GM19455 (cell line): Measurements from ENCODE around the gene MAP3K21.

Experiments used
- ATAC-seq: cut with Tn5 transposase; IDR thresholded peaks from one replicate; pipeline ENCODE4 v1.9.1; 2021; ENCODE audit not compliant: unreplicated experiment

Gene MAP3K21

DNA sequence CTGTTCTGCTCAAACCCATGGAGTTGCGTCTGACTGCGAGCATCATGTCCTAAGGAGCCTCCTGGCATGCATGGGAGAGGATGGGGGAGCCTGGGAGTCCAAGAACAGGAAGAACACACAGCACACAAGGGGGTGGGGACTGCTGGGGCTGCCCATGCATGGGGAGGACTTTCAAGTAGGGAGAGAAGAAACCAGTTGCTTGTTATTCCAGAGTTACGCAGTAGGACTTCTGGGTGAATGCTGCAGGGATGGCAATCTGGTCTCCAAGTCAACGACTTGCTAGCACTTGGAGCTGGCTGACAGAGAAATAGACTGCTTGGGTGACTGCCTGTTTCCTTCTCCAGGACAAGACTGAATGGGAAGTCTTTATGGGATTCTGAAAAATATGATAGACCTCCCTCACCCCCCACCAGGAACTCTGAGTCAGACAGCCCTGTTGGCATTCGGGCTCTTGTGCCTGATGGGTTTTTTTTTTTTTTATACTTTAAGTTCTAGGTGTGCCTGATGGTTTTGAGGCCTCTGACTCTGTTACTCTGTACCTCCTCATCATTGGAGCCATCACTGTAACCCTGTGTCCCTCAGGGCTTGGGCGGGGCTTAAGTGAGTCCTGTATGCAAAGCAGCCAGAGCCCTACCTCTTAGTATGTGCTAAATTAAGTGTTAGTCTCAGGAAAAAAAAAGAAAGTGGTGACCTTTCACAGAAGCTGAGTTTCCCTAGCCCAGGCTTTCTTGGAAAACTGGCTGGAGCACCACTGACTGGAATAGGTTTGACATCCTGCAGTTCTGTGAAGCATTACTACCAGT lies 30.3 kb downstream of the MAP3K21 start:
- ATAC-seq = no peak

DNA sequence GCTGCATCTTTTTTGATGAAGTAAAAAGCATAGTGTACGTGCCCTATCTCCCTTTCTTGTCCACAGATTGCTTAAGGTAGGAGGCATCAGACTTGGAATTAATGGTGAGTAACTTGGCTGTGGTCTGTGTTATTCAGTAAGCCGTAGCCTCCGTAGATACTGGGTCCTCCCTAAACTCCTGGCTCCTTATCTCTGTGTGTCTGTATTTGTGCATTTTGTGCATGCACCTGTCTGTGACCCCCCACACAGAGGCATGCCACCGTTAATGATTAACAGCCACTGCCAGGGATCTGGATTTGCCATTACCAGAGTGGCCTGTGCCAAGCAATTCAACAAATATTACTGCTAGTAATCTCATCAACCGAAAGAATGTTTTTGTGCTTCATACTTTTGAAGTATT lies 31.9 kb downstream of the MAP3K21 start:
- ATAC-seq = no peak

DNA sequence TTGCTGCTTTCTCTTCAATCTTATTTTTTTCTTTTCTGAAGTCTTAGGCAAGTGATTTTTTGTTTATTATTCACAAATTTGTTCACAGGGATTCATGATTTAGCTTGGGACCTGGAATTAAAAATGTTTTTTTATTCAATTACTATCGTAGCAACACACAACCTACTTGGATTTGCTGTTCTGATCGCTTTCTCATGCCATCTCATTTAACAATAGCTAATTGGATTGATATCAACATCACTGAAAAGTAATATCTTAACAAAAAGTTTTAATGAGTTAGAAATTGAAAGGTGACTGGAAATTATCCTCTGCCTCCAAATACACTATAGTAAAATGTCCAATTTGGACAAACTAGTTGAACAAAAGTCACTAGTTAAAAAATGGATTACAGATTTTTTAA lies 32.4 kb downstream of the MAP3K21 start:
- ATAC-seq = no peak

DNA sequence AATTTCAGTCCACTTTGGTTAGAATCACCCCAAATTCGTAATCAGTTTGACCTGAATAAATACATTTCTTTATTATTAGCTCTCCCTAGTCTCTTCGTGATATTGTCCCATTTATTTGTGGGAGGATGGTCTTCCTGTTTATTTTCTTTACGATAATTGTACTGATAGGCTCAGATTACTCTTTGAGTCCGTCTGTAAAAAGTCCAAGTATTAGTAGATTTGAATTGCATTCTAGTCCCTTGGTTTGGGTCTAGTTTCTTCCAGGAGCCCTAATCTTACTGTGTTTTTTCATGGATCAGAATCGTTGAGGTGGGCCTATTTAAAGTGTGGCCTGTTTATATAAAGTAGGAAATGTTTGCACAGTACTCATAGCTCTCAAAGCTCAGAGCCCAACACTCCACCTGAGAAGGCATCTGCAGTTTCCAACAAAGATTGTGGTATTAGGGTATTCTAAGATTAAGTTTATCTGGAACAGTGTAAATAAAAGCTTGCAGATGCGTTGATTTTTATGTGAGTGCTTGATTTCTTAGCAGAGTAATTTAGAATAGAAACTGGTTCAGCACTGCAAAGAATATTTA lies 33.1 kb downstream of the MAP3K21 start:
- no peak for ATAC-seq

DNA sequence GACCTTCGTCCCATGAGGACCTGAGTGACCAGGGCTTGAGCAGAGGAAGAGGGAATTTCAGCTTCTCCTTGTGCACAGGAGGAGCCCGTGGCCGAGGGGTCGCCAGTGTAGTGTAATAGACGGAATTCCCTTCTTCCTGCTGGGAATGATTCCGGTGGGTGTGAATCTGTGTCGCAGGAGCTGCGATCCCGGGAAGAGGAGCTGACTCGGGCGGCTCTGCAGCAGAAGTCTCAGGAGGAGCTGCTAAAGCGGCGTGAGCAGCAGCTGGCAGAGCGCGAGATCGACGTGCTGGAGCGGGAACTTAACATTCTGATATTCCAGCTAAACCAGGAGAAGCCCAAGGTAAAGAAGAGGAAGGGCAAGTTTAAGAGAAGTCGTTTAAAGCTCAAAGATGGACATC lies 34.4 kb downstream of the MAP3K21 start:
- no peak for ATAC-seq

DNA sequence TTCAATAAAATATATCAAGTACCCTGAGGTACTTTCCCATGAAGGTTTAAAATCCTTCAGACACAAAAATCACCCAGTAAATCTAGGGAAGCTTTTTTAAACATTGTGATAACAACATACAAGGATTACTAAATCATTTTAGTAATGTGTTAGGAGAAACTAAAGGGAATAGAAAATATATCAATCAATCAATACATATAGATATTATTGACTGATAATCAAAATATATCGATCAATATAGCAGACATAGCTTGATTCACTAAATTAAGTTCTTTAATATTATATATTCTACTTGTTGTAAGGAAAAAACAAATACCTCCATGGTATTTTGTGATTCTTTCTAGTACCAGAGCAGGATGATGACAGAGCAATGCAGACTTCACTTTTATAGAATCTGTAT lies 35.2 kb downstream of the MAP3K21 start:
- no peak for ATAC-seq

DNA sequence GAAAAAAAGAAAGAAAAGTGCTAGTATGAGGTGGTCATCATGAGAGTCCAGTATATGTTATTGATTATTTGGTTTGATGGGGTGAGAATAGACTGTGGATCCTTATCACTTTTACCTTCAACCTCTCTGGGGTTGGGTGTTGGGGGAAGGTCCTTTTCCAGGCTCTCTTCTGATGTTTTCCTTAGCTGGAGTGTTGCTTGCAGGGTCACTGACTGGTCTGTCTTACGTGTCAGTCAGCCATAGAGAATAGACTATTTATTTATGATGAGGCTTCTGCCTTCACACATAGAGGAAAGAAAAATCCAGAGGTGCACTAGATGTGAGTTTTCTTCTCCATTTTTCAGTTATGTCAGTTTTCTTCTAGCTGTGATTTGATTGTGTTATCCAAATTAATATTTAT lies 36.5 kb downstream of the MAP3K21 start:
- no peak for ATAC-seq

DNA sequence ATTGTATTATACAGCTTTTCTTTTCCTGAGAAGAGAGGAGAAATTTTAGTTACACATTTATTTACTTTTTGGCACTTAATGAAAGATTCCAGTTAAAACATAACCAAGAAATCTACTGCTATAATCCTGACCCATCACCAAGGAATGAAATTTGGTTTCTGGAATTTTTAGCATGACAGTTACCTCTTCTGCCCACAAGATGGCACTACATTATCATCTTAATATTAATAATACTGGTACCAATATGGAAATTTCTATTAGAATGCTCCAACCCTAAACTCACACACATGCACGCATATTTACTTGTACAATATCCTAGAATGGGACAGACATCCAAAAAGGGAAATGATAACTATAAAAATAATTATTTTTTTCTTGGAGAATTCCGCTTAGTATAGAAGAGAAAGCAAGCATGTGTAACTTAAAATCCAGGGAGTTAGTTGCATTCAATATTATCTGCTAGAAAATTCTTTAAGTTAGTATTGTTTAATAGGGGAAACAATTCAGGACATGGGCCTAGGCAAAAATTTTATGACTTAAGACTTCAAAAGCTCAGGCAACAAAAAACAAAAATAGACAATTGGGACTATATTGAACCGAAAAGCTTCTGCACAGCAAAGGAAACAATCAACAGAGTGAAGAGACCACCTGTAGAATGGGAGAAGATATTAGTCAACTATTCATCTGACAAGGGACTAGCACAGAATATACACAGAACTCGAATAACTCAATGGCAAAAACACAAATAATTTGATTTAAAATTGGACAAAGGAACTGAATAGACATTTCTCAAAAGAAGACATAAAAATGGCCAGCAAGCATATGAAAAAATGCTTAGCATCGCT lies 37.4 kb downstream of the MAP3K21 start:
- ATAC-seq = no peak

DNA sequence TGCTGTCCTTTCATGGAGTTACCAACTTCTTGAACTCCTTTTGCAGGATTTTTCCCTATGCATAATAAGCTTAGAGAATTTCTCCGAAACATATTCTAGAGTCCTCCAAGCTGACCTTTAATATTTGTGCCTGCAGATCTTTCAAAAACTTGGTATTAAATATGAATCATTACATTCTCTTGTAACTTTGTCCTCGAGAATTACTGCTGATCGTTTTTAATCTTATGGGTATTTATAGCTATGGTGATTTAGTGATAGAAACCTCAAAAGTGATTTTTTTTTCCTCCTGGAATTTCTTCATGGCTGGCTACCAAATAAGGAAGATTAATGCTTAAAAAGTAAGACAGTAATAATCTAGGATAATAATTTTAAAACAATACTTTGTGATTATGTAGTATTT lies 39.1 kb downstream of the MAP3K21 start:
- ATAC-seq = no peak

DNA sequence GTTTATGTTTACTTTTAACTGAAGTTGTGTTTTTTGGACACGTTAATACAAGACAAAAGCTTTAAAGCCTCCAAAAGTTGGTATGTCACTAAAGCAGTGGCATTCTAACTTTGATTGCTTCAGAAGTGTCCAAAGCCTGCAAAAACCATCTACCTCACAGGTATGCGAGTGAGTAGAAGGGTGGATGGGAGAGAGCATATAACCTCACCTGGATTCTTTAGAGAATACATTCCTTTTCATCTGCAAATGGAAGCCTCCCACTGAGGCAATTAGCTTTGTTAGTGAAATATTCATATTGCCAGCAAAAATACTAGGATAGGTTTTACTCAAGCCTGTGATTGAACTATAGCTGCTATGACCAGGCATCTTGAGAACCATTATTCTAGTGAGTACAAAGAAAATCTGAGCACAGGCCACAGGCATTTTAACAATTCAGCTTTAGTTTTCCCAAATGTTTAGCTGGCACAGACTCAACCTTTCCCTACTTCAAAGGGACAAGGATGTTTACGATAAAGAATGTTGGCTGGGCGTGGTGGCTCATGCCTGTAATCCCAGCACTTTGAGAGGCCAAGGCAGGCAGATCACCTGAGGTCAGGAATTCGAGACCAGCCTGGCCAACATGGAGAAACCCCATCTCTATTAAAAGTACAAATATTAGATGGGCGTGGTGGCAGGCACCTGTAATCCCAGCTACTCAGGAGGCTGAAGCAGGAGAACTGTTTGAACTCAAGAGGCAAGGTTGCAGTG lies 39.7 kb downstream of the MAP3K21 start:
- ATAC-seq = no peak

DNA sequence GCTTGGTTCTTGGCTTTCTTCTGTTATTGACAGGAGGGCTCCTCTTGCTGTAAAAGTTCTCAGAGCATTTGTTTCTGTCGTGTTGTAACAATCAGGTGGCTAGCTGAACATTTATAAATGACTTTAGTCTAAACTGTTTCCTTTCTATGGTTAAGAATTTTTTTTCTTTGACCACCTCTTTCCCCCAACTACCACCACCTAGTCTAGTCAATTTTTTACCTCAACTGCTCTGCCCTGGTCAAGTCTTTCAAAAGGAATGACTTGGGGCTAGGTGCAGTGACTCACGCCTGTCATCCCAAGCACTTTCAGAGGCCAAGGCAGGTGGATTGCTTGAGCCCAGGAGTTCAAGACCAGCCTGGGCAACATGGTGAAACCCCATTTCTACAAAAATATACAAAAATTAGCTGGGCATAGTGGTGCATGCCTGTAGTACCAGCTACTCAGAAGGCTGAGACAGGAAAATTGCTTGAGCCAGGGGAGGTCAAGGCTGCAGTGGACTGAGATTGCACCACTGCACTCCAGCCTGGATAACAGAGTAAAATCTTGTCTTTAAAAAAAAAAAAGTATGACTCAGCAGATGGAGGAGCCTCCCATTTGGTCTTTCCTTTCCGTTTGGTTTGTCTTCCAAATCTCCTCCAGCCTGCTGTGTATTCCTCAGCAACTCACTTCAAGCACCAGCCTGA lies 40.7 kb downstream of the MAP3K21 start:
- no peak for ATAC-seq

DNA sequence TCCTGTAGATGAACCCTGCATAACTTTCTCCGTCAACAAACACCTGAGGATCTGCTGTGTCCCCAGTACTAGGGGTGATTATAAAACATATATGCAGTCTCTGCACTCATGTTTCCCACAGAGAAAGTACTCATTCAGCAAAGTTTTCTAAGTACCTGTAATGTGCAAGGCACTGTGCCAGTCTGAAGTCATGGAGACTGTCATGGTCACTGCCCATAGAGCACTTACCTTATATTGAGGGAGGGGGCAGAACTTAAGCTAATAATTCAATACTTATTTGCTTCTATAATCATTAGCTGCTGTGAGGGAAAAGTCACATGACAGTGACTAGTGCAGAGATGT lies 41.2 kb downstream of the MAP3K21 start:
- ATAC-seq = no peak

DNA sequence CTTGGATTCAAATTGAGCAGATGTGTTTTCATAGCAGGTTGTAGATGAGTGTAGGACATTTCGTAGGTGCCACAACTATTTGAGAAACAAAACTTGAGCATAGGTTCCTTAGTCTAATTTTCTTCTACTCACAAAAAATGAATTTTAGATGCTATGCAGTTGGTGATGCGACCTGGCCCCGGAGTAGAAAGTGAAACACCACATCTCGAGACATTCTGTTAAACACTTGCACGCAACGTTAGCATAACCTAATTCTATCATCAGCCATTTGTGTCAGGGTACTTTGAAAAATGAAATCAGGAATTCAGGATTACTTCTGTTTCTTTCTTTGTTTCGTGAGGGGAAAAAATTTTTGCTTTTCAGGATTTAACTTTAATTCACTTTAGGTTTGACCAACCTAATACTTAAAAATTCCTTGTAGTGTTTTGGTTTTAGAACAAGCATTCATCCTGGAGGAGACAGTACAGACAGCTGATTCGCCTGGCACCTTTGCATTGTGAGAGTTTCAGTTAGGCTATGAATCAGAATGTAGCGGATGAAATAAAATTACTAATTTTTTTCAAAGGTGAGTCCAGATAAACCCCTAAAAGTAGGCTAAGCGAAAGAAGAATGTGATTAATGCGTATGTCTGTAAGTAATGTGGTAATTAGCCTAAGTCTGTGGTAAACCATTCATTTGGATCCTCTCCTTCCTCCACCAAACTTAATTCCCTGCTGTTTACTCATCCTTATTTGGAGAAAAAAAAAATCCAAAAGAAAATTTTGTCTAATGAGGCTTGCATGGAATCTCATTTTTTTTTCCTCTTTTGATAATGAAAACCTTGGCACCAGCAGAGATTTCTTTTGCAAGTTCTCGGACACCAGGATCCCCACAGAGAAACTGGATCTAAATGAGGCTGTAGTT lies 44.9 kb downstream of the MAP3K21 start:
- ATAC-seq = no peak

DNA sequence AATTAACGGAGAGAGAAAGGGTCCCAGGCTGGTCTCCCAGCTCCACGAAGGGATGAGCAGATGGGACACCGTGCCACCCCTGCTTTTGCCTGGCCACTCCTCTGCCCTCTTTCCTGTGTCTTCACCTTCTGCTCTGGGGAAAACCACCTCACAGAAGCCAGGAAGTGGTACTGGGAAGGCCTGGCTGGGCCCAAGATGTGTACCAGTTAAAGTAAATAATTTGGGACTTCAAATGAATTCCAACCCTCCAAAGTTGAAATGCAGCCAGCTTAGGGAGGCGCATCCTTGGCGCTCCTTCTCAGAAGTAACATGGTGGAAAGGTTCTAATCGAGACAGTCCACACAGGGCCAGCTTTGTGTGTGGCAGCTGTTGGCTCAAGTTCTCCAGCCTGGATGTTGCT lies 45.7 kb downstream of the MAP3K21 start:
- ATAC-seq = no peak

DNA sequence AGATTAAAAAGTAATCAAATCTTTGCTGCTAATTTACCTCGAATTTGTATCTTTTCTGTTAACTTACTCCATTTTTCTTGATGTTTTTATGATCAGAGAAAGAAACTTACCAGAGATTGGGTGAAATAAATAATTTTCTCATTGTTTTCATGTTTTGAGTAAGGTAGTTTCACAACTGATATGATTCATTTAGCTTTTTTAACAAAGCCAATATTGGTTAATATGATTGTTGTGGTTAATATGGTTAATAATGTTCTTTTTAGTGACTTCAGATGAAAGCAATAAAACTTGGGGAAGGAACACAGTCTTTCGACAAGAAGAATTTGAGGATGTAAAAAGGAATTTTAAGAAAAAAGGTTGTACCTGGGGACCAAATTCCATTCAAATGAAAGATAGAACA lies 48.1 kb downstream of the MAP3K21 start:
- no peak for ATAC-seq

DNA sequence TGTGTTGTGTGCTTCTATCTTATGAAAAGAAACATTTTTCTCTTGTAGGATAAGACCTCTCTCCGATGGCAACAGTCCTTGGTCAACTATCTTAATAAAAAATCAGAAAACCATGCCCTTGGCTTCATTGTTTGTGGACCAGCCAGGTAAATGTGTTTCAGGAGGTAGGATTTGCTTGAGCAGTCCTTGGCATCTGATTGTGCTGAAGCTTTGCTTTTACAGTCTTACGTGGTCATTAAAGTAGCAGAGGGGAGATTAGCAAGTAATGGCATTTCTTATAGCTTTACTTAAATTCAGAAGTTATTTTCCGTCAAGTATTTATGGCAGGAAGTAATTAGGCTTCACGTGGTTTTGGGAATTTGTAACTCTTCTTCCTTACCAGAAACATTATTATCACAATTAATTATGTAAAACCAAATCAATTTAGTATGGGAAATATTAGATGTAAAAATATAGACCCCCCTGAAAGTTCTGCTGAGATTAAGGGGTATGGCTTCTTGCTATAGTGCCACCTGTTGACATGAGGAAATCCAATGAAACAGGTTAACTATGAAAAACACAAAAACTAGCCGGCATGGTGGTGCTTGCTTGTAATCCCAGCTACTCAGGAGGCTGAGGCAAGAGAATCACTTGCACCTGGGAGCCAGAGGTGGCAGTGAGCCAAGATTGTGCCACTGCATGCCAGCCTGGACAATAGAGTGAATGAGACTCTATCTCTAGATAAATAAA lies 49.0 kb downstream of the MAP3K21 start:
- no peak for ATAC-seq

DNA sequence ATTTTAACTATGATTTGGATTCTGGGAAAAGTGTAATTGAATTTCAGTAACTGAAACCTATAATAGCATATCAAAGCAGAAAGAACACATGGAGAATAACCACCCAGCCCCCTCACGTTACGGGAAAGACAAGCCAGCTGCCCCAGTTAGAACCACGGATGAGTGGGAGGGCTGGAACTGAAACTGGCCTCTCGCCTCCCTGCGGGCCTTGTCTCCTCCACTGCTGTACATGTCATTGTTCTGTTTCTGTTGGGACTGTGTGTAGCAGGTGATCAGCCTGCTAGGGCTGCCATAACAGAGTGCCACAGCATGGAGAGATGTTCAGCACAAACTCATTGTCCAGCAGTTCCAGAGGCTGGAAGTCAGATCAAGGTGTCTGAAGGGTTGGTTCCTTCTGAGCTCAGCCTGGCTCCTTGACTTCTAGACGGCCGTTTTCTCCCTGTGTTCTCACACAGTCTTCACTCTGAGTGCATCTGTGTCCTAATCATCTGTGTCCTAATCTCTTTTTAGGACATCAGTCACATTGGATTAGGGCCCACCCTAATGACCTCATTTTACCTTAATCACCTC lies 52.4 kb downstream of the MAP3K21 start:
- ATAC-seq = no peak

DNA sequence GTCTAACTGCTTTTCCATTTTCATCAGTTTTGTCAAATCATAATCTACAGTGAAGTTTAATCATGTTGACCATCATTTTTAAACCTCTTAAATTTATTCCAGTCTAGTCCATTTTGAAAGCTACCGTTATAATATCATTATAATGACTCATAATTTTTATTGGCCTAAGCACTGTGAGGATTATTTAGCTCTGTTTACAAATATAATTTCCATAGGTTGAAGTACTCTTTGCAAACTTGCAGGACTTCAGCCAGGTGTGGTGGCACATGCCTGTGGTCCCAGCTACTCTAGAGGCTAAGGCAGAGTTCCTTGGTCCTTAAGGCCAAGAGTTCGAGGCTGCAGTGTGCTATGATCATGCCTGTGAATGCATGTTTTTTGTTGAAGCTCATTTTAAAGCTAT lies 54.3 kb downstream of the MAP3K21 start:
- no peak for ATAC-seq

DNA sequence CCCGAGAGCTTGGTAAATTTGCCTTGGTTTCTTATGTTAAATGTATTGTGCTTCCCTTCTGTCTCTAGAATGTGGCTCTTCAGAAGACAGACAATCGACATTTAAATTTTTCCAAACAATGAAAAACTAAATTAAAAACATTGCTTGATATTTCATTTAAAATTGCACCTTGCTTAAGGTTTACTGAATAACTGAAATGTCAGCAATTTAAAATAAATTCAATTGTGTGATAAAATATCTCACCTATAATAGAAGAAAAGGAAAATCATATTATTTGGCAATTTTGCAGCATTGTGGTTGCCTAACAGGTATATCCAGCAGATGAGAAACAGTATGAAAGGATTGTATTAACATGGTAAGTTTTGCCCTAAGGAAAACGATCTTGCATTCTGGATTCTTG lies 56.5 kb downstream of the MAP3K21 start:
- no peak for ATAC-seq
